IMR-90 (cell line): ENCODE results near the gene MDFIC2. TPM values are rescaled to one million over a fixed set of nuclear protein-coding genes. Genes with fewer than 3 reads are reported as not detected.

ENCODE experiments used
- ATAC-seq: fragments of 200-7000 bp; cut with Tn5 transposase; 2 replicates; pipeline ENCODE4 v1.9.1; 2020; ENCODE audit warnings: low read depth, mild to moderate bottlenecking, moderate library complexity
- BruUV-seq: library from RNA; stranded (reverse); fragments of 400-500 nt; replicated peaks from 2 replicates; lab custom pipeline; 2021; lab: Mats Ljungman, UMichigan
- CTCF ChIA-PET: fragments of 300-600 bp; formaldehyde crosslinking; extraction: SDS; loops from one replicate; lab custom pipeline; 2021; ENCODE audit warnings: antibody characterized with exemption; lab: Yijun Ruan, JAX
- POLR2A ChIA-PET: fragments of 300-600 bp; sonication (Branson Sonifier 250); formaldehyde crosslinking; loops from one replicate; lab custom pipeline; 2022; ENCODE audit warnings: antibody characterized with exemption; ENCODE audit not compliant: unreplicated experiment; lab: Charles Lee
- DNase-seq: peaks from one replicate; pipeline ENCODE4 v3.0.0; 2013
- H2AFZ ChIP-seq: replicated peaks from 2 replicates; pipeline ENCODE3; 2013; ENCODE audit warnings: low read length, mild to moderate bottlenecking; ENCODE audit not compliant: poor library complexity
- H2AK5ac ChIP-seq: 2 replicates; pipeline ENCODE4 v1.6.1; 2013; ENCODE audit warnings: low read depth, low read length, inconsistent platforms
- H2AK9ac ChIP-seq: replicated peaks from 2 replicates; pipeline ENCODE3; 2013; ENCODE audit warnings: mild to moderate bottlenecking, low read depth, low read length, moderate library complexity; ENCODE audit not compliant: poor library complexity
- H2BK120ac ChIP-seq: 2 replicates; pipeline ENCODE4 v1.6.1; 2013; ENCODE audit warnings: low read depth, low read length, inconsistent platforms
- H2BK15ac ChIP-seq: 3 replicates; pipeline ENCODE4 v1.6.1; 2013; ENCODE audit warnings: low read depth, low read length, inconsistent platforms
- H2BK20ac ChIP-seq: 2 replicates; pipeline ENCODE4 v1.6.1; 2013; ENCODE audit warnings: low read depth, mild to moderate bottlenecking, inconsistent platforms, low read length, moderate library complexity
- H2BK5ac ChIP-seq: 2 replicates; pipeline ENCODE4 v1.6.1; 2013; ENCODE audit warnings: mild to moderate bottlenecking, low read depth, low read length, inconsistent platforms; ENCODE audit not compliant: poor library complexity, severe bottlenecking
- H3K14ac ChIP-seq: replicated peaks from 2 replicates; pipeline ENCODE4 v1.6.1; 2013; ENCODE audit warnings: low read depth, low read length, inconsistent platforms
- H3K18ac ChIP-seq: 2 replicates; pipeline ENCODE4 v1.6.1; 2013; ENCODE audit warnings: low read depth, low read length, control low read depth
- H3K23ac ChIP-seq: 2 replicates; pipeline ENCODE4 v1.6.1; 2013; ENCODE audit warnings: low read depth, low read length, inconsistent platforms
- H3K27ac ChIP-seq: 2 replicates; pipeline ENCODE4 v1.5.1; 2013; ENCODE audit warnings: mild to moderate bottlenecking, control low read depth, low read length; ENCODE audit not compliant: insufficient read depth
- H3K27me3 ChIP-seq: 2 replicates; pipeline ENCODE4 v1.6.1; 2013; ENCODE audit warnings: low read length; ENCODE audit not compliant: control insufficient read depth, insufficient read depth
- H3K36me3 ChIP-seq: 2 replicates; pipeline ENCODE4 v1.6.1; 2013; ENCODE audit warnings: low read length, mixed read lengths; ENCODE audit not compliant: control insufficient read depth, insufficient read depth
- H3K4ac ChIP-seq: 2 replicates; pipeline ENCODE4 v1.6.1; 2013; ENCODE audit warnings: low read depth, low read length, inconsistent platforms
- H3K4me1 ChIP-seq: 2 replicates; pipeline ENCODE4 v1.6.1; 2013; ENCODE audit warnings: low read length, mixed read lengths; ENCODE audit not compliant: control insufficient read depth, insufficient read depth
- H3K4me2 ChIP-seq: 2 replicates; pipeline ENCODE4 v1.6.1; 2013; ENCODE audit warnings: low read depth, mild to moderate bottlenecking, control low read depth, low read length, moderate library complexity
- H3K4me3 ChIP-seq: 2 replicates; pipeline ENCODE4 v1.5.1; 2013; ENCODE audit warnings: low read depth, mild to moderate bottlenecking, control low read depth, low read length, moderate library complexity; ENCODE audit not compliant: insufficient read depth
- H3K56ac ChIP-seq: 2 replicates; pipeline ENCODE4 v1.6.1; 2013; ENCODE audit warnings: low read length, inconsistent platforms; ENCODE audit not compliant: insufficient read depth; ENCODE audit errors: extremely low read depth
- H3K79me1 ChIP-seq, 2 experiments: 2 replicates each; pipeline ENCODE4 v1.6.1; 2013; ENCODE audit warnings: low read length in 2 of 2, inconsistent platforms in 1 of 2, low read depth in 1 of 2
- H3K9ac ChIP-seq: 2 replicates; pipeline ENCODE4 v1.6.1; 2013; ENCODE audit warnings: low read depth, low read length, control low read depth
- H3K9me1 ChIP-seq: 2 replicates; pipeline ENCODE4 v1.6.1; 2013; ENCODE audit warnings: low read length, inconsistent platforms; ENCODE audit not compliant: insufficient read depth
- H3K9me3 ChIP-seq: 2 replicates; pipeline ENCODE4 v1.6.1; 2013; ENCODE audit warnings: low read length; ENCODE audit not compliant: control insufficient read depth, insufficient read depth
- H4K20me1 ChIP-seq: 2 replicates; pipeline ENCODE4 v1.6.1; 2013; ENCODE audit warnings: low read length, inconsistent platforms; ENCODE audit not compliant: insufficient read depth
- H4K5ac ChIP-seq: 2 replicates; pipeline ENCODE4 v1.6.1; 2013; ENCODE audit warnings: mild to moderate bottlenecking, low read depth, low read length, control low read depth
- H4K8ac ChIP-seq, 2 experiments: 2 replicates each; pipeline ENCODE4 v1.6.1; 2013; ENCODE audit warnings: low read depth in 2 of 2, low read length in 2 of 2, control low read depth in 1 of 2, inconsistent platforms in 1 of 2
- H4K91ac ChIP-seq: 2 replicates; pipeline ENCODE4 v1.6.1; 2013; ENCODE audit warnings: low read depth, low read length, inconsistent platforms; ENCODE audit not compliant: insufficient read depth
- BHLHE40 ChIP-seq: fragments of 150-350 bp; IDR thresholded peaks from 2 replicates; pipeline ENCODE4 v1.6.1; 2016; ENCODE audit warnings: mild to moderate bottlenecking, low read depth, low read length
- CEBPB ChIP-seq: IDR thresholded peaks from 2 replicates; pipeline ENCODE4 v1.6.1; 2012; ENCODE audit warnings: low read depth, low read length, improper control_type of control experiment
- CHD1 ChIP-seq: IDR thresholded peaks from 2 replicates; pipeline ENCODE4 v1.6.1; 2012; ENCODE audit warnings: low read depth, low read length, improper control_type of control experiment
- CTCF ChIP-seq: conservative IDR thresholded peaks from 2 replicates; pipeline ENCODE4 v1.5.1; 2012; ENCODE audit warnings: mild to moderate bottlenecking, low read depth, low read length, improper control_type of control experiment
- FOS ChIP-seq: fragments of 150-350 bp; IDR thresholded peaks from 2 replicates; pipeline ENCODE4 v1.6.1; 2016; ENCODE audit warnings: low read depth, low read length
- MAFK ChIP-seq: IDR thresholded peaks from 2 replicates; pipeline ENCODE4 v1.6.1; 2012; ENCODE audit warnings: low read depth, low read length, improper control_type of control experiment
- MAZ ChIP-seq: IDR thresholded peaks from 2 replicates; pipeline ENCODE4 v1.6.1; 2012; ENCODE audit warnings: low read depth, mild to moderate bottlenecking, low read length, improper control_type of control experiment, moderate library complexity, borderline replicate concordance
- MXI1 ChIP-seq: IDR thresholded peaks from 2 replicates; pipeline ENCODE4 v1.6.1; 2012; ENCODE audit warnings: low read depth, mild to moderate bottlenecking, low read length, moderate library complexity, borderline replicate concordance
- NFE2L2 ChIP-seq: fragments of 150-350 bp; IDR thresholded peaks from 2 replicates; pipeline ENCODE4 v1.6.1; 2016; ENCODE audit warnings: low read depth, mild to moderate bottlenecking, low read length
- POLR2A ChIP-seq: IDR thresholded peaks from 2 replicates; pipeline ENCODE4 v1.6.1; 2012; ENCODE audit warnings: mild to moderate bottlenecking, low read depth, low read length
- RAD21 ChIP-seq: IDR thresholded peaks from 2 replicates; pipeline ENCODE4 v1.6.1; 2012; ENCODE audit warnings: low read length, improper control_type of control experiment
- RCOR1 ChIP-seq: IDR thresholded peaks from 2 replicates; pipeline ENCODE4 v1.6.1; 2012; ENCODE audit warnings: mild to moderate bottlenecking, low read length, improper control_type of control experiment; ENCODE audit not compliant: insufficient replicate concordance
- RFX5 ChIP-seq: IDR thresholded peaks from 2 replicates; pipeline ENCODE4 v1.8.0; 2012; ENCODE audit warnings: low read depth, mild to moderate bottlenecking, low read length, moderate library complexity
- SMC3 ChIP-seq: fragments of 150-350 bp; IDR thresholded peaks from 2 replicates; pipeline ENCODE4 v1.6.1; 2016; ENCODE audit warnings: low read depth, mild to moderate bottlenecking, antibody characterized with exemption, low read length, moderate library complexity
- USF2 ChIP-seq: fragments of 150-350 bp; IDR thresholded peaks from 2 replicates; pipeline ENCODE4 v1.6.1; 2017; ENCODE audit warnings: mild to moderate bottlenecking, antibody characterized with exemption, low read length, low read depth
- WGBS, 2 experiments: methylation state at CpG; one replicate each; pipeline versions ENCODE4 v1.1.5 to v1.1.7; 2013; ENCODE audit warnings: missing lambda C conversion rate in 2 of 2; ENCODE audit not compliant: insufficient read length in 1 of 2; ENCODE audit errors: extremely low coverage in 2 of 2; 5-methylcytosine and 5-hydroxymethylcytosine counted together
- dilution Hi-C: fragments of 300-500 bp; cut with HindIII; formaldehyde crosslinking; loops from one replicate; pipeline ENCODE4 v1.14.3; 2018; ENCODE audit warnings: low sequenced_read_pairs; ENCODE audit not compliant: unreplicated experiment
- in situ Hi-C: fragments of 300-500 bp; cut with MboI; formaldehyde crosslinking; loops from 3 replicates; pipeline ENCODE4 v1.14.3; 2019; ENCODE audit warnings: low sequenced_read_pairs, inconsistent platforms, mixed read lengths
- intact Hi-C: fragments of 100-400 bp; cut with micrococcal nuclease; formaldehyde crosslinking; loops from 2 replicates; pipeline ENCODE4 v1.10.0; 2022
- polyA plus RNA-seq, 3 experiments: library from polyadenylated mRNA; depleted of rRNA; stranded (reverse); fragments of >200 nt; gene quantifications; 2 replicates each; pipeline ENCODE4 v1.2.3, GENCODE V29; 2012; ENCODE audit warnings: low replicate concordance in 1 of 3
- total RNA-seq: library from RNA; depleted of rRNA; stranded (reverse); fragments of >200 nt; gene quantifications from 2 replicates; pipeline ENCODE4 v1.2.3, GENCODE V29; 2012

Gene MDFIC2
- total and polyA plus RNA-seq, 2 of the 4 experiments (the other 2 are of a cell fraction) = not detected

- H2BK20ac ChIP-seq = no peak overlapping the region
- no peaks in the 10 kb centered on the region for H3K9me3 ChIP-seq
- no peak overlapping the region for H4K8ac ChIP-seq
- no peak overlapping the region for H2BK5ac ChIP-seq
- ChIA-PET CTCF (no interaction called here), POLR2A (no interaction called here)
- H2BK120ac ChIP-seq = no peak overlapping the region
- BruUV-seq = no TSS peak
- no peaks in the 10 kb centered on the region for H3K79me1 ChIP-seq
- no peak overlapping the region for H3K23ac ChIP-seq
- no peak overlapping the region for H3K4me3 ChIP-seq
- H3K4me1 ChIP-seq = no peaks in the 10 kb centered on the region
- H2AK5ac ChIP-seq = no peak overlapping the region
- no peaks in the 10 kb centered on the region for H3K9me1 ChIP-seq
- no peak overlapping the region for H3K18ac ChIP-seq
- H2BK15ac ChIP-seq = no peak overlapping the region
- no peak overlapping the region for H4K91ac ChIP-seq
- intact Hi-C loops = no loop called here
- H3K27ac ChIP-seq = no peak overlapping the region
- 86% methylated on average over 1 of the region's 2 CpGs; no CpG with 5 or more reads in 1 of the 2 experiments for WGBS, 2 experiments
- in situ Hi-C loops = no loop called here
- no peak overlapping the region for H3K14ac ChIP-seq
- H4K5ac ChIP-seq = no peak overlapping the region
- H3K4ac ChIP-seq = no peak overlapping the region
- H2AK9ac ChIP-seq = no peak overlapping the region
- dilution Hi-C loops = no loop called here
- TF ChIP-seq SMC3 (no peak), USF2 (no peak), BHLHE40 (no peak), POLR2A (no peak), RCOR1 (no peak), CHD1 (no peak), CEBPB (no peak), RAD21 (no peak), MAFK (no peak), FOS (no peak), NFE2L2 (no peak), CTCF (no peak), MXI1 (no peak), RFX5 (no peak), MAZ (no peak)
- no peak overlapping the region for H2AFZ ChIP-seq
- H3K56ac ChIP-seq = no peak overlapping the region
- no peak for DNase-seq
- no peak overlapping the region for H3K4me2 ChIP-seq
- no peaks in the 10 kb centered on the region for H3K36me3 ChIP-seq
- H3K27me3 ChIP-seq = no peaks in the 10 kb centered on the region; the same call in 1 of the 2 replicates
- H4K20me1 ChIP-seq = no peaks in the 10 kb centered on the region
- H3K9ac ChIP-seq = no peak overlapping the region
- ATAC-seq = no peak
Observed at GRCh38 chr3:70242297-70242882, 70.0 kb downstream of the MDFIC2 start.
